ENCODE data around the gene KLHDC4. TPM values are rescaled to one million over a fixed set of nuclear protein-coding genes. Genes with fewer than 3 reads are reported as not detected.
A peak's percentile ranks its signal among the peaks of the same experiment; 100 is the strongest.

The KLHDC4 gene
- total RNA-seq, 2 experiments from 2014 or later, result 80.8 to 81.7 TPM

DNA sequence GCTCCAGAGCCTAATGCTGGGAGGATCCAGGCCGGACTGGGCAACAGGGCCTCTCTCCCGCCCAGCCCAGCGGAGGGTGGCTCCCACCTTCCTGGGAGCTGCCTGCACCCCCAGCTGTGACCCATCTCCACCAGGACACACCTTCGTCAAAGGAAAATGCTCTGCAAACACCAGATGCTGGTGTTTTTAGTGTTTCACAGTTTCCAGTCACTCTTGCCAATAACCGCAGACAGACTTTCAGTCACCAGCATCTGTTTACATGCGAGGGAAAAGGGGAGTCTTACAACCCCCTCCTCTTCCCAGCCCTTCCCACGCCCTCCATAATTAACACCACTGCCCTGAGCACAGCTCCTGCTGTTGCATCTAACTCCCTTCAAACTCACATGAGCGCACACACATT lies 25.3 kb downstream of the KLHDC4 start:
- CTCF ChIA-PET, result no interaction called here
- no peak for ATAC-seq
- no peak for DNase-seq

DNA sequence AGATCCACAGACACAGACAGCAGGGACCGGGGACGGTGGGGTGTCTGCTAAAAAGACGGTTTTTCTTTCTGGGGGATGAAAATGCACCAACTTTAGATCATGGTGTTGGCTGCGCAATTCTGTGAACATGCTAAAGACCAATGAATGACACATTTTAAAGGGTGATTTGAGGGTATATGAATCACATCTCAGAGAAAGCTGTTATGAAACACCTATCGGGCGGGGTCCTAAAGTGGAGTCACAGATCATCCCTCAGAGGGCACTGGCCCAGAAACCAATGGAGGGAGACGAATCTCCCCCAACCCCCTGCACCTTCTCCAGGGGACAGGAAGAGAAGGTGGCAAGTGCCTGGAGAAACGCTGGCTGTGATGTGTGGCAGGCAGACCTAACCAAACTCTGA lies 26.0 kb downstream of the KLHDC4 start:
- no peak for ATAC-seq
- H3K4me3 Mint-ChIP-seq, result no peak overlapping the region
- DNase-seq, result no peak

More for the DNA sequence above, 25.3 kb downstream of the KLHDC4 start:
- TF ChIP-seq, protein P1, sequence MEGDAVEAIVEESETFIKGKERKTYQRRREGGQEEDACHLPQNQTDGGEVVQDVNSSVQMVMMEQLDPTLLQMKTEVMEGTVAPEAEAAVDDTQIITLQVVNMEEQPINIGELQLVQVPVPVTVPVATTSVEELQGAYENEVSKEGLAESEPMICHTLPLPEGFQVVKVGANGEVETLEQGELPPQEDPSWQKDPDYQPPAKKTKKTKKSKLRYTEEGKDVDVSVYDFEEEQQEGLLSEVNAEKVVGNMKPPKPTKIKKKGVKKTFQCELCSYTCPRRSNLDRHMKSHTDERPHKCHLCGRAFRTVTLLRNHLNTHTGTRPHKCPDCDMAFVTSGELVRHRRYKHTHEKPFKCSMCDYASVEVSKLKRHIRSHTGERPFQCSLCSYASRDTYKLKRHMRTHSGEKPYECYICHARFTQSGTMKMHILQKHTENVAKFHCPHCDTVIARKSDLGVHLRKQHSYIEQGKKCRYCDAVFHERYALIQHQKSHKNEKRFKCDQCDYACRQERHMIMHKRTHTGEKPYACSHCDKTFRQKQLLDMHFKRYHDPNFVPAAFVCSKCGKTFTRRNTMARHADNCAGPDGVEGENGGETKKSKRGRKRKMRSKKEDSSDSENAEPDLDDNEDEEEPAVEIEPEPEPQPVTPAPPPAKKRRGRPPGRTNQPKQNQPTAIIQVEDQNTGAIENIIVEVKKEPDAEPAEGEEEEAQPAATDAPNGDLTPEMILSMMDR (IDR thresholded peaks at IDR 0.05), result no peak
- Mint-ChIP-seq H3K27me3 (no peaks in the 10 kb centered on the region), H3K27ac (no peak overlapping the region), H3K4me1 (ENCODE audit: low read depth) (peaks cover 15% of the 10 kb centered on the region), H3K4me3 (no peak overlapping the region), H3K36me3 (ENCODE audit: low read depth) (peaks cover 25% of the 10 kb centered on the region), H3K9me3 (no peaks in the 10 kb centered on the region)
- intact Hi-C loops (cut with micrococcal nuclease), result no loop called here
- POLR2A ChIA-PET, result interaction anchor here (1.2 kb wide), 1 partner anchor 9 kb away, joined by 3 read pairs; no protein-coding TSS in a partner anchor

DNA sequence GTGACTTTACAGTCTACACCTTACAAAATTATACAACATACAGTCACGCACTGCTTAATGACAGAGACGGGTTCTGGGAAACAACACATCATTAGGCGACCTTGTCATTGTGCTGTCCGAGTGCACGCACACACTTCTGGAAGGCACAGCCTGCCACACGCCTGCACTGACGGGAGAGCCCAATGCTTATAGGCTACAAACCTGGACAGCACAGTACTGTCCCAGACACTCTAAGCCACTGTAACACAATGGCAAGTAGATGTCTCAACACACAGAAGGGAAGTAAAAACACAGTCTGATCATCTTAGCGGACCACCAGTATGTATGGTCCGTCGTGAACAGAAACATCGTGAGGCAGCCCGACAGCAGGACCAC lies 29.8 kb downstream of the KLHDC4 start:
- DNase-seq (no peak), ATAC-seq (no peak)
- TF ChIP-seq, protein P1 (IDR thresholded peaks at IDR 0.05), result no peak
- Mint-ChIP-seq H3K27ac (no peak overlapping the region), H3K4me3 (no peak overlapping the region), H3K4me1 (ENCODE audit: low read depth) (peaks cover 18% of the 10 kb centered on the region), H3K36me3 (ENCODE audit: low read depth) (peaks cover 27% of the 10 kb centered on the region), H3K27me3 (no peaks in the 10 kb centered on the region), H3K9me3 (no peaks in the 10 kb centered on the region)
- ChIA-PET POLR2A (no interaction called here), CTCF (no interaction called here)
- intact Hi-C loops (cut with micrococcal nuclease), result no loop called here

More for the DNA sequence above, 26.0 kb downstream of the KLHDC4 start:
- Mint-ChIP-seq H3K4me1 (ENCODE audit: low read depth) (peaks cover 15% of the 10 kb centered on the region), H3K9me3 (no peaks in the 10 kb centered on the region), H3K27me3 (no peaks in the 10 kb centered on the region), H3K27ac (peak overlapping the region; percentile 52), H3K36me3 (ENCODE audit: low read depth) (peaks cover 22% of the 10 kb centered on the region)
- TF ChIP-seq, protein P1 (IDR thresholded peaks at IDR 0.05), result no peak
- CTCF ChIA-PET, result no interaction called here
- POLR2A ChIA-PET, result interaction anchor here (1.2 kb wide), 1 partner anchor 9 kb away, joined by 3 read pairs; no protein-coding TSS in a partner anchor
- intact Hi-C loops (cut with micrococcal nuclease), result no loop called here

DNA sequence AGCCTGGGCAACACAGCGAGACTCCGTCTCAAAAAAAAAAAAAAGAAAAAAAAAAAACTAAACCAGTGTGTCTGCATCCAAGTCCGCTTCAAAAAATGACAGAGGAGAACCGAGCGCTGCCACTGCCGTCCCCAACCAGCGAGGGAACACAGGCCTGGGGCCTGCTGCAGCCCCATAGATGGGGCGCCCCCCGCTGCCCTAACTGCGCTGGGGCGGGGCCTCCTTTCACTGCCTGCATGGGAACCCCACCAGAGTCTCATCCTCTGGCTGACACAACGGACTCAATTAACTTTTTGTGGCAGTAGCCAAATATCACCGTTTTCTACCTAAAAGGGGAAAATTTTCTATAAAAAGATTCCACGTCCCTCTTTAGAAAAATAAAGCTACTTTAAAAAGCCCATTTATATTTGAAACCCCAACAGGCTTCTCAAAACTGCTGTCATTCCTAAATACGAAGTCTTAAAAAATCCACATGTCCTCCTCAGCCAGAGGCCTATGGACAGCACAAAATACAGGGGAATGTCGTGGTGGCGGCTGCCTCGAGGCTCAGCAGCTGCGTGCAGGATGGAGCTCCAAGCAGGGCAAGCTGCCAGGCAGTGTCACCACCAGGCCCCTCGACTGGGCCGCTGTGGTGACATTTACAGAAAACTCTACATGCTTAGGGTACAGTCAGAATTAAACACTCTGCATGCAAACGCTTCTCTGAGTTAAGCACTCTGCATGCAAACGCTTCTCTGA lies 30.3 kb downstream of the KLHDC4 start:
- H3K4me3 Mint-ChIP-seq, result no peak overlapping the region
- no peaks in the 10 kb centered on the region for H3K9me3 Mint-ChIP-seq
- no peak for DNase-seq
- TF ChIP-seq, protein P1 (IDR thresholded peaks at IDR 0.05), result no peak
- intact Hi-C loops (cut with micrococcal nuclease), result no loop called here
- peaks cover 16% of the 10 kb centered on the region for H3K4me1 Mint-ChIP-seq (ENCODE audit: low read depth)
- ChIA-PET POLR2A (no interaction called here), CTCF (no interaction called here)
- H3K27ac Mint-ChIP-seq, result no peak overlapping the region
- peaks cover 28% of the 10 kb centered on the region for H3K36me3 Mint-ChIP-seq (ENCODE audit: low read depth)
- no peak for ATAC-seq
- H3K27me3 Mint-ChIP-seq, result no peaks in the 10 kb centered on the region

DNA sequence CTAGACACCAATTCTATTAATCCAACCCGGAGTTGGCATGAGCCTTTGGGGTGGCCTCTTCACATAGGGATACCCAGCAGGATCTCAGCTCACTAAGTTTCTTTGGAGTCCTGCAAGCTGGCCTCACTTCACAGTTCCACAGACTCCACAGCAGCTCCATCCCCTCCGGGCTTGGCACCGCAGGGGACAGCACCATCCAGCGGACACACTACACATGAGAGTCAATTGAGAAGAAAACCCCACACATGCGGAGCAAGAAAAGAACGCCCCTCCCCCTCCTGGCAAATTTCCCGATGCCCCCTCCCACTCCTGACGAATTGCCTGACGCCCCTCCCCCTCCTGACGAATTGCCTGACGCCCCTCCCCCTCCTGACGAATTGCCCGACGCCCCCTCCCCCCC lies 31.1 kb downstream of the KLHDC4 start:
- no peaks in the 10 kb centered on the region for H3K27me3 Mint-ChIP-seq
- POLR2A ChIA-PET, result interaction anchor here (0.5 to 1.4 kb wide), 2 partner anchors 8 to 1458 kb away, joined by 3 read pairs; no protein-coding TSS in a partner anchor
- intact Hi-C loops (cut with micrococcal nuclease), result no loop called here
- DNase-seq (no peak), ATAC-seq (no peak)
- peaks cover 16% of the 10 kb centered on the region for H3K4me1 Mint-ChIP-seq (ENCODE audit: low read depth)
- CTCF ChIA-PET, result no interaction called here
- no peak overlapping the region for H3K27ac Mint-ChIP-seq
- no peaks in the 10 kb centered on the region for H3K9me3 Mint-ChIP-seq
- H3K4me3 Mint-ChIP-seq, result no peak overlapping the region
- TF ChIP-seq, protein P1 (IDR thresholded peaks at IDR 0.05), result no peak
- peaks cover 30% of the 10 kb centered on the region for H3K36me3 Mint-ChIP-seq (ENCODE audit: low read depth)

Measured in activated CD8-positive, alpha-beta T cell treated with anti-CD3 and anti-CD28 coated beads for 36 hours (primary cell).